ENCODE results near the gene SCAPER. TPM values are rescaled to one million over a fixed set of nuclear protein-coding genes. Genes with fewer than 3 reads are reported as not detected.

SCAPER gene
- total and polyA plus RNA-seq, 10 of the 15 experiments (the other 5 are each of a cell fraction or from before 2014, with no cell fraction given), result 1.0 to 7.7 (median 3.9) TPM

- DNase-seq (ENCODE audit: low read depth, low spot score) (no peak), FAIRE-seq (no peak), ATAC-seq (no peak)
- intact Hi-C loops (cut with micrococcal nuclease; ENCODE audit: unreplicated experiment), result no loop called here
- no peak overlapping the region for H3K4me3 ChIP-seq
- no peak overlapping the region for H3K4me2 ChIP-seq (ENCODE audit: control insufficient read depth, insufficient read depth)
- no peaks in the 10 kb centered on the region for H3K4me1 ChIP-seq (ENCODE audit: control insufficient read depth, insufficient read depth, low read length)
- ChIA-PET CTCF (no interaction called here), POLR2A (no interaction called here), SMC1A (ENCODE audit: uncharacterized antibody, unreplicated experiment) (no interaction called here), RAD21 (ENCODE audit: unreplicated experiment) (no interaction called here)
- no peak overlapping the region for H3K9ac ChIP-seq (ENCODE audit: control insufficient read depth, insufficient read depth, low read length)
- H3K9me3 ChIP-seq (replicated peaks; ENCODE audit: control insufficient read depth, insufficient read depth, low read length), result no peaks in the 10 kb centered on the region
- H3K36me3 ChIP-seq (ENCODE audit: control insufficient read depth in 2 of 2, insufficient read depth in 2 of 2, low read length in 1 of 2), result no peaks in the 10 kb centered on the region; a peak in 1 of 4 replicates
- no peak overlapping the region for H2AFZ ChIP-seq (ENCODE audit: control insufficient read depth, low read depth, low read length)
- H3K27me3 ChIP-seq (replicated peaks in 1 of 2; ENCODE audit: control insufficient read depth in 2 of 2, insufficient read depth in 2 of 2, low read length in 1 of 2), result no peaks in the 10 kb centered on the region
- no peaks in the 10 kb centered on the region for H4K20me1 ChIP-seq (ENCODE audit: control insufficient read depth, insufficient read depth)
- H3K27ac ChIP-seq (ENCODE audit: control insufficient read depth, insufficient read depth), result no peak overlapping the region
- no TSS peak for BruUV-seq (replicated peaks)
- in situ Hi-C loops (cut with MboI), result no loop called here
- H3K79me2 ChIP-seq (ENCODE audit: control insufficient read depth, insufficient read depth, low read length), result no peaks in the 10 kb centered on the region
- WGBS (ENCODE audit: insufficient coverage, insufficient replicate concordance, low lambda C conversion rate, missing lambda C conversion rate), result 74% methylated on average over 8 of the region's 8 CpGs
- TF ChIP-seq WRNIP1 (IDR thresholded peaks at IDR 0.05; ENCODE audit: borderline replicate concordance, low read depth, low read length) (no peak), NR2F1 (conservative IDR thresholded peaks at IDR 0.05) (no peak), CUX1 (IDR thresholded peaks at IDR 0.05; ENCODE audit: insufficient replicate concordance, low read depth, low read length) (no peak), MXI1 (IDR thresholded peaks at IDR 0.05; ENCODE audit: low read depth, low read length) (no peak), FOXK2 (IDR thresholded peaks at IDR 0.05) (no peak), SIX5 (IDR thresholded peaks at IDR 0.05; ENCODE audit: low read depth, low read length, severe bottlenecking) (no peak), CHD1 (IDR thresholded peaks at IDR 0.05; ENCODE audit: low read depth, low read length) (no peak), NKRF (conservative IDR thresholded peaks at IDR 0.05) (no peak), ATF3 (IDR thresholded peaks at IDR 0.05; ENCODE audit: borderline replicate concordance, extremely low read depth, low read depth, low read length) (no peak), TAF1 (IDR thresholded peaks at IDR 0.05; ENCODE audit: borderline replicate concordance, low read depth, low read length) (no peak), EED (IDR thresholded peaks at IDR 0.05; ENCODE audit: low read depth) (no peak), HDAC6 (IDR thresholded peaks at IDR 0.05; ENCODE audit: unreplicated experiment) (no peak), SMAD5 (IDR thresholded peaks at IDR 0.05; ENCODE audit: low read depth) (no peak), BHLHE40 (IDR thresholded peaks at IDR 0.05; ENCODE audit: borderline replicate concordance in 1 of 2, low read depth in 2 of 2, low read length in 1 of 2) (no peak), POU2F2 (IDR thresholded peaks at IDR 0.05; ENCODE audit: borderline replicate concordance, low read depth, low read length) (no peak), RCOR1 (conservative IDR thresholded peaks at IDR 0.05; ENCODE audit: low read depth, low read length) (no peak), JUND (IDR thresholded peaks at IDR 0.05; ENCODE audit: low read depth, low read length) (no peak), RB1 (IDR thresholded peaks at IDR 0.05; ENCODE audit: borderline replicate concordance) (no peak), ZNF24 (IDR thresholded peaks at IDR 0.05) (no peak)
These were observed 528.3 kb downstream of the SCAPER start for GRCh38 chr15:76376816-76377215.

Measured in GM12878 (cell line).